GM12878 (cell line): ENCODE measurements around the gene AGAP1.

Experiments
- CBX5 ChIP-seq: sonication (generic); IDR thresholded peaks from 2 replicates; pipeline ENCODE4 v1.6.1; 2016; ENCODE audit warnings: low read depth, moderate library complexity, mild to moderate bottlenecking, inconsistent platforms
- CTCF ChIP-seq, 3 experiments: IDR thresholded peaks in 2 of 3; conservative IDR thresholded peaks in 1 of 3; 2 replicates each; pipeline ENCODE4 v1.5.1; 2011; ENCODE audit warnings: low read depth in 3 of 3, low read length in 3 of 3, mild to moderate bottlenecking in 3 of 3, control low read depth in 2 of 3, moderate library complexity in 2 of 3, inconsistent platforms in 1 of 3, mixed read lengths in 1 of 3; ENCODE audit not compliant: control insufficient read depth in 2 of 3, insufficient read depth in 1 of 3; ENCODE audit errors: extremely low read depth in 1 of 3
- FOS ChIP-seq: IDR thresholded peaks from 3 replicates; pipeline ENCODE4 v1.6.1; 2011; ENCODE audit warnings: borderline replicate concordance; ENCODE audit not compliant: insufficient read length; ENCODE audit errors: extremely low read depth
- SIN3A ChIP-seq: IDR thresholded peaks from 2 replicates; pipeline ENCODE4 v1.6.1; 2012; ENCODE audit warnings: low read depth, low read length, improper control_type of control experiment
- SMAD1 ChIP-seq: fragments of 450-650 bp; IDR thresholded peaks from 2 replicates; pipeline ENCODE4 v1.6.1; 2018; ENCODE audit warnings: mild to moderate bottlenecking, low read depth; ENCODE audit not compliant: partially characterized antibody
- SREBF2 ChIP-seq: IDR thresholded peaks from 2 replicates; pipeline ENCODE4 v1.6.1; 2012; ENCODE audit warnings: mild to moderate bottlenecking, low read length
- ZBTB33 ChIP-seq: fragments of 450-650 bp; IDR thresholded peaks from 2 replicates; pipeline ENCODE4 v1.6.1; 2017; ENCODE audit warnings: mild to moderate bottlenecking

DNA sequence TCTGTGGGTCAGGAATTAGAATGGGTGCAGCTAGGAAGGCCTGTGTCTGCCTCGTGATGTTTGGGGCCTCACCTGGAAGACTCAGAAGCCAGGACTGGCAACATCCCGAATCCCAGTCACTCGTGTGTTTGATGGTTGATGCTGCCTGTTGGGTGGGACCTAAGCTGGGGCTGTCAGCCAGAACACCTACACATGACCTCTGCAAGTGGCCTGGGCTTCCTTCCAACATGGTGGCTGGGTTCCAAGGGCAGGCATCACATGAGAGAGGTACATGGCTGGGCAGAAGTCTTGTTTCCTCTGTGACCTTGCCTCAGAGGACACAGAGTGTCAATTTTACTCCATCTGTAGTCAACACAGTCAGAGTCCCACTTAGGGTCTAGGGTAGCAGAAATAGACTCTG lies 496.5 kb downstream of the AGAP1 start:
- no peak for TF ChIP-seq SREBF2
- no peak for TF ChIP-seq CTCF (IDR thresholded peaks at IDR 0.05 in 2 of 3, conservative IDR thresholded peaks at IDR 0.05 in 1 of 3; ENCODE audit: control insufficient read depth in 2 of 3, extremely low read depth in 1 of 3, insufficient read depth in 1 of 3, low read depth in 3 of 3, low read length in 3 of 3)
- TF ChIP-seq FOS: no peak
- no peak for TF ChIP-seq CBX5
- TF ChIP-seq SIN3A: no peak
- TF ChIP-seq SMAD1: no peak
- TF ChIP-seq ZBTB33: no peak
